OCI-LY3 (cell line): ENCODE measurements around the gene ANK3.

Experiments used
- H2AFZ ChIP-seq: fragments of 200-600, 300-600 bp; shearing (Covaris generic); 2 replicates; pipeline ENCODE4 v1.6.0; 2014; ENCODE audit warnings: antibody characterized with exemption, low read depth, low read length
- H3K27ac ChIP-seq: fragments of 200-600, 300-600 bp; sonication (generic); 2 replicates; pipeline ENCODE4 v1.5.1; 2014; ENCODE audit warnings: mild to moderate bottlenecking, low read length, moderate library complexity, mixed read lengths
- H3K27me3 ChIP-seq: fragments of 200-600, 300-600 bp; sonication (generic); 2 replicates; pipeline ENCODE4 v1.6.1; 2014; ENCODE audit warnings: low read depth, low read length, mixed read lengths
- H3K36me3 ChIP-seq: fragments of 200-600, 300-600 bp; sonication (generic); replicated peaks from 2 replicates; pipeline ENCODE3; 2014; ENCODE audit warnings: low read depth, low read length, mixed read lengths
- H3K4me1 ChIP-seq: fragments of 300-600, 200-600 bp; sonication (generic); 2 replicates; pipeline ENCODE4 v1.6.1; 2014; ENCODE audit warnings: low read length, mixed read lengths
- H3K4me2 ChIP-seq: fragments of 200-600, 300-600 bp; sonication (generic); 2 replicates; pipeline ENCODE4 v1.6.1; 2014; ENCODE audit warnings: low read length, mixed read lengths
- H3K4me3 ChIP-seq: fragments of 300-600, 200-600 bp; sonication (generic); 2 replicates; pipeline ENCODE4 v1.5.1; 2014; ENCODE audit warnings: antibody characterized with exemption, mild to moderate bottlenecking, low read length, moderate library complexity
- H3K79me2 ChIP-seq: fragments of 300-600, 200-600 bp; shearing (Covaris generic); 2 replicates; pipeline ENCODE4 v1.6.1; 2014; ENCODE audit warnings: mild to moderate bottlenecking, low read length, mixed read lengths
- H3K9ac ChIP-seq: fragments of 300-600, 200-600 bp; shearing (Covaris generic); 2 replicates; pipeline ENCODE4 v1.6.0; 2014; ENCODE audit warnings: mild to moderate bottlenecking, low read length, moderate library complexity
- H3K9me3 ChIP-seq: fragments of 200-600, 300-600 bp; shearing (Covaris generic); 2 replicates; pipeline ENCODE4 v1.6.1; 2014; ENCODE audit warnings: low read length, mixed read lengths; ENCODE audit not compliant: insufficient read depth
- H4K20me1 ChIP-seq: fragments of 200-600, 300-600 bp; sonication (generic); 2 replicates; pipeline ENCODE4 v1.6.1; 2016; ENCODE audit warnings: low read length, mixed read lengths; ENCODE audit not compliant: insufficient read depth
- EZH2phosphoT487 ChIP-seq: fragments of 200-600 bp; shearing (Covaris generic); IDR thresholded peaks from 2 replicates; pipeline ENCODE4 v1.6.1; 2018; ENCODE audit warnings: antibody characterized with exemption, mixed run types, low read depth
- TF ChIP-seq, protein P1 (sequence below): fragments of 200-600, 300-600 bp; sonication (generic); IDR thresholded peaks from 2 replicates; pipeline ENCODE4 v1.5.1; 2014; ENCODE audit warnings: antibody characterized with exemption, low read length, low read depth

ANK3 gene

DNA sequence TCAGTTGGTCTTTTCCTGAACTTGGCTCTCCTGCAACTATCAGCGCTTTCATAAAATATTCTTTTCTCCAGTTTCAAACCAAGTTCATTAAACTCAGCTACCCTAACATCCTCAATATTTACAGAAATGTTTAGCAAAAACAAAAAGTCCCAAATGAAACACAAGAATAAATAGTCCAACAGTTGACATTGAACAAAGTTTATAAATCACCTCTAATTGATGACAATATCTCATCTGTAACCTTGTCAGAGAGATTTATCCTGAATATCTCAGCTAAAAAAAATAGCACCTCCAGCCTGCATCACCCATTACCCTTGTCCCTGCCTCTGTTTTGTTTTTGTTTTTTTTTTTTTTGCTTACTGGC, 76.1 kb downstream of the ANK3 start:
- Histone ChIP-seq H4K20me1 (no peaks in the 10 kb centered on the region), H3K4me2 (no peak overlapping the region), H3K27ac (no peak overlapping the region), H2AFZ (no peak overlapping the region), H3K79me2 (no peaks in the 10 kb centered on the region), H3K27me3 (no peaks in the 10 kb centered on the region; the same call in 1 of the 2 replicates), H3K4me3 (no peak overlapping the region), H3K9me3 (no peaks in the 10 kb centered on the region), H3K4me1 (peaks cover 7% of the 10 kb centered on the region), H3K9ac (no peak overlapping the region), H3K36me3 (no peaks in the 10 kb centered on the region)
- TF ChIP-seq, protein P1, sequence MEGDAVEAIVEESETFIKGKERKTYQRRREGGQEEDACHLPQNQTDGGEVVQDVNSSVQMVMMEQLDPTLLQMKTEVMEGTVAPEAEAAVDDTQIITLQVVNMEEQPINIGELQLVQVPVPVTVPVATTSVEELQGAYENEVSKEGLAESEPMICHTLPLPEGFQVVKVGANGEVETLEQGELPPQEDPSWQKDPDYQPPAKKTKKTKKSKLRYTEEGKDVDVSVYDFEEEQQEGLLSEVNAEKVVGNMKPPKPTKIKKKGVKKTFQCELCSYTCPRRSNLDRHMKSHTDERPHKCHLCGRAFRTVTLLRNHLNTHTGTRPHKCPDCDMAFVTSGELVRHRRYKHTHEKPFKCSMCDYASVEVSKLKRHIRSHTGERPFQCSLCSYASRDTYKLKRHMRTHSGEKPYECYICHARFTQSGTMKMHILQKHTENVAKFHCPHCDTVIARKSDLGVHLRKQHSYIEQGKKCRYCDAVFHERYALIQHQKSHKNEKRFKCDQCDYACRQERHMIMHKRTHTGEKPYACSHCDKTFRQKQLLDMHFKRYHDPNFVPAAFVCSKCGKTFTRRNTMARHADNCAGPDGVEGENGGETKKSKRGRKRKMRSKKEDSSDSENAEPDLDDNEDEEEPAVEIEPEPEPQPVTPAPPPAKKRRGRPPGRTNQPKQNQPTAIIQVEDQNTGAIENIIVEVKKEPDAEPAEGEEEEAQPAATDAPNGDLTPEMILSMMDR, result no peak
- TF ChIP-seq EZH2phosphoT487, result no peak

GRCh38 chr10:60312818-60313588, 76.7 kb downstream of the ANK3 start:
- Histone ChIP-seq H2AFZ (no peak overlapping the region), H3K4me1 (peaks cover 7% of the 10 kb centered on the region)

GRCh38 chr10:60311821-60312220, 77.9 kb downstream of the ANK3 start:
- H3K27me3 ChIP-seq, result no peaks in the 10 kb centered on the region; the same call in 1 of the 2 replicates
- no peak overlapping the region for H3K27ac ChIP-seq
- no peak overlapping the region for H3K4me3 ChIP-seq
- no peak overlapping the region for H3K9ac ChIP-seq
- no peaks in the 10 kb centered on the region for H4K20me1 ChIP-seq
- H3K4me1 ChIP-seq, result peaks cover 7% of the 10 kb centered on the region
- H2AFZ ChIP-seq, result no peak overlapping the region
- H3K4me2 ChIP-seq, result no peak overlapping the region
- H3K36me3 ChIP-seq, result no peaks in the 10 kb centered on the region
- no peaks in the 10 kb centered on the region for H3K79me2 ChIP-seq
- TF ChIP-seq, protein P1, result no peak
- no peaks in the 10 kb centered on the region for H3K9me3 ChIP-seq

More at GRCh38 chr10:60312818-60313588, 76.7 kb downstream of the ANK3 start:
- Histone ChIP-seq H3K4me3 (no peak overlapping the region), H3K9me3 (no peaks in the 10 kb centered on the region), H3K27ac (no peak overlapping the region), H3K4me2 (no peak overlapping the region), H3K79me2 (no peaks in the 10 kb centered on the region), H3K27me3 (no peaks in the 10 kb centered on the region; the same call in 1 of the 2 replicates), H3K9ac (no peak overlapping the region), H4K20me1 (no peaks in the 10 kb centered on the region), H3K36me3 (no peaks in the 10 kb centered on the region)
- TF ChIP-seq, protein P1, result no peak
- no peak for TF ChIP-seq EZH2phosphoT487

DNA sequence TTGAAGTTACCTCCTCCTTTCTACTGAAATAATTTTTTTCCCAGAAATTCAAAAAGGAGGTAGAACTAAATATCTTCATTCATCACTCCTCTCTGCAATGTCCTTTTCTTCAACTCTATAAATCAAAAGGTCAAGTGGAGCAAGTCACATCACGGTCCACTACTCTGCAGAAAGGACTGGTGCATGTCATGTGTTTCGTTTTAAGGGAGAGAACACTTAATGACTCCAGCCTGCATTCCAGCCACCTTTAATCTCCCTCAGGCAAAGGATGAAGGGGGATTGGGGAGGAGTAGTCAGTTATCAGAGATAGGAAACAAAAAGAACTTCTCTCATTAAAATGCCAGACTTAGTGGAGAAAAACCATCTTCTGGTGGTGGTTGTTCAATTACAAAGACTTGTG, 78.9 kb downstream of the ANK3 start:
- Histone ChIP-seq H3K79me2 (no peaks in the 10 kb centered on the region), H3K27me3 (no peaks in the 10 kb centered on the region; the same call in 1 of the 2 replicates), H3K36me3 (no peaks in the 10 kb centered on the region), H3K4me3 (no peak overlapping the region), H3K27ac (no peak overlapping the region), H2AFZ (no peak overlapping the region), H3K4me2 (no peak overlapping the region), H3K9me3 (no peaks in the 10 kb centered on the region), H3K9ac (no peak overlapping the region), H4K20me1 (no peaks in the 10 kb centered on the region), H3K4me1 (peaks cover 7% of the 10 kb centered on the region)
- TF ChIP-seq, protein P1, result no peak
- no peak for TF ChIP-seq EZH2phosphoT487
